GM12872 (cell line): Measurements from ENCODE around the gene RTEL1.
A peak's percentile ranks its signal among the peaks of the same experiment; 100 is the strongest.

Source experiments
- TF ChIP-seq, protein P1 (sequence below): IDR thresholded peaks from 3 replicates; pipeline ENCODE4 v1.5.1; 2011; ENCODE audit warnings: low read depth, mild to moderate bottlenecking, low read length, moderate library complexity; ENCODE audit not compliant: insufficient read depth

Gene RTEL1, protein sequence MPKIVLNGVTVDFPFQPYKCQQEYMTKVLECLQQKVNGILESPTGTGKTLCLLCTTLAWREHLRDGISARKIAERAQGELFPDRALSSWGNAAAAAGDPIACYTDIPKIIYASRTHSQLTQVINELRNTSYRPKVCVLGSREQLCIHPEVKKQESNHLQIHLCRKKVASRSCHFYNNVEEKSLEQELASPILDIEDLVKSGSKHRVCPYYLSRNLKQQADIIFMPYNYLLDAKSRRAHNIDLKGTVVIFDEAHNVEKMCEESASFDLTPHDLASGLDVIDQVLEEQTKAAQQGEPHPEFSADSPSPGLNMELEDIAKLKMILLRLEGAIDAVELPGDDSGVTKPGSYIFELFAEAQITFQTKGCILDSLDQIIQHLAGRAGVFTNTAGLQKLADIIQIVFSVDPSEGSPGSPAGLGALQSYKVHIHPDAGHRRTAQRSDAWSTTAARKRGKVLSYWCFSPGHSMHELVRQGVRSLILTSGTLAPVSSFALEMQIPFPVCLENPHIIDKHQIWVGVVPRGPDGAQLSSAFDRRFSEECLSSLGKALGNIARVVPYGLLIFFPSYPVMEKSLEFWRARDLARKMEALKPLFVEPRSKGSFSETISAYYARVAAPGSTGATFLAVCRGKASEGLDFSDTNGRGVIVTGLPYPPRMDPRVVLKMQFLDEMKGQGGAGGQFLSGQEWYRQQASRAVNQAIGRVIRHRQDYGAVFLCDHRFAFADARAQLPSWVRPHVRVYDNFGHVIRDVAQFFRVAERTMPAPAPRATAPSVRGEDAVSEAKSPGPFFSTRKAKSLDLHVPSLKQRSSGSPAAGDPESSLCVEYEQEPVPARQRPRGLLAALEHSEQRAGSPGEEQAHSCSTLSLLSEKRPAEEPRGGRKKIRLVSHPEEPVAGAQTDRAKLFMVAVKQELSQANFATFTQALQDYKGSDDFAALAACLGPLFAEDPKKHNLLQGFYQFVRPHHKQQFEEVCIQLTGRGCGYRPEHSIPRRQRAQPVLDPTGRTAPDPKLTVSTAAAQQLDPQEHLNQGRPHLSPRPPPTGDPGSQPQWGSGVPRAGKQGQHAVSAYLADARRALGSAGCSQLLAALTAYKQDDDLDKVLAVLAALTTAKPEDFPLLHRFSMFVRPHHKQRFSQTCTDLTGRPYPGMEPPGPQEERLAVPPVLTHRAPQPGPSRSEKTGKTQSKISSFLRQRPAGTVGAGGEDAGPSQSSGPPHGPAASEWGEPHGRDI (N-terminal part only)

DNA sequence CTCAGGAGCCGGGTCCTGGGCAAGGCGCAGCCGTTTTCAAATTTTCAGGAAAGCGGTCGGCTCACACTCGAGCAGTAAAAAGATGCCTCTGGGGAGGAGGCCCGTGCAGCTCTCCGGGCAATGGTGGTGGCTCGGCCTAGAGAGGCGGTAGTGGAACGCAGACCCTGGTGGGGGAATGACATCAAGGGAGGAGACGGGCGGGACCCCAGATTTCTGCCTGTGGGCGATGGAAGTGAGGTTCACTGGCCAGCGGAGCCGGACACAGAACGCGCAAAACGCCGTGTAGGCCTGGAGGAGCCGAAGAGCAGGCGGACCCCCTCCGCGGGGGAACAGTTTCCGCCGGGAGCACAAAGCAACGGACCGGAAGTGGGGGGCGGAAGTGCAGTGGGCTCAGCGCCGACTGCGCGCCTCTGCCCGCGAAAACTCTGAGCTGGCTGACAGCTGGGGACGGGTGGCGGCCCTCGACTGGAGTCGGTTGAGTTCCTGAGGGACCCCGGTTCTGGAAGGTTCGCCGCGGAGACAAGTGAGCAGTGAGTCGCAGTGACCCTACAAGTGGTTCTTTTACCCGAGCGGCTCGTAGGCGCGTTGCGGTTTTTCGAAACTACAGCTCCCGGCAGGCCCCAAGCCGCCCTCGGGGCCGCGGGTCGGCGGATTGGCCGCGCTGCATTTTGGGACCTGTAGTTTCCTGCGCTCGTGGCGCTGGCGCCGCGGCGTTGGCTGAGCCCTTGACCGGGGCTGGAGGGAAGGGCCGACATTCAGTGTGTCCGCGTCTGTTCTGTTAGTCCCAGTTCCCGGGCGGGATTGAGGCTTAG lies at the start of gene RTEL1:
Gene RTEL1, plus strand, starts transcription at position 376 of the 812 bp plus-strand sequence. CDS start 1,091 bp downstream, outside the sequence.
- TF ChIP-seq, protein P1, sequence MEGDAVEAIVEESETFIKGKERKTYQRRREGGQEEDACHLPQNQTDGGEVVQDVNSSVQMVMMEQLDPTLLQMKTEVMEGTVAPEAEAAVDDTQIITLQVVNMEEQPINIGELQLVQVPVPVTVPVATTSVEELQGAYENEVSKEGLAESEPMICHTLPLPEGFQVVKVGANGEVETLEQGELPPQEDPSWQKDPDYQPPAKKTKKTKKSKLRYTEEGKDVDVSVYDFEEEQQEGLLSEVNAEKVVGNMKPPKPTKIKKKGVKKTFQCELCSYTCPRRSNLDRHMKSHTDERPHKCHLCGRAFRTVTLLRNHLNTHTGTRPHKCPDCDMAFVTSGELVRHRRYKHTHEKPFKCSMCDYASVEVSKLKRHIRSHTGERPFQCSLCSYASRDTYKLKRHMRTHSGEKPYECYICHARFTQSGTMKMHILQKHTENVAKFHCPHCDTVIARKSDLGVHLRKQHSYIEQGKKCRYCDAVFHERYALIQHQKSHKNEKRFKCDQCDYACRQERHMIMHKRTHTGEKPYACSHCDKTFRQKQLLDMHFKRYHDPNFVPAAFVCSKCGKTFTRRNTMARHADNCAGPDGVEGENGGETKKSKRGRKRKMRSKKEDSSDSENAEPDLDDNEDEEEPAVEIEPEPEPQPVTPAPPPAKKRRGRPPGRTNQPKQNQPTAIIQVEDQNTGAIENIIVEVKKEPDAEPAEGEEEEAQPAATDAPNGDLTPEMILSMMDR: no peak

DNA sequence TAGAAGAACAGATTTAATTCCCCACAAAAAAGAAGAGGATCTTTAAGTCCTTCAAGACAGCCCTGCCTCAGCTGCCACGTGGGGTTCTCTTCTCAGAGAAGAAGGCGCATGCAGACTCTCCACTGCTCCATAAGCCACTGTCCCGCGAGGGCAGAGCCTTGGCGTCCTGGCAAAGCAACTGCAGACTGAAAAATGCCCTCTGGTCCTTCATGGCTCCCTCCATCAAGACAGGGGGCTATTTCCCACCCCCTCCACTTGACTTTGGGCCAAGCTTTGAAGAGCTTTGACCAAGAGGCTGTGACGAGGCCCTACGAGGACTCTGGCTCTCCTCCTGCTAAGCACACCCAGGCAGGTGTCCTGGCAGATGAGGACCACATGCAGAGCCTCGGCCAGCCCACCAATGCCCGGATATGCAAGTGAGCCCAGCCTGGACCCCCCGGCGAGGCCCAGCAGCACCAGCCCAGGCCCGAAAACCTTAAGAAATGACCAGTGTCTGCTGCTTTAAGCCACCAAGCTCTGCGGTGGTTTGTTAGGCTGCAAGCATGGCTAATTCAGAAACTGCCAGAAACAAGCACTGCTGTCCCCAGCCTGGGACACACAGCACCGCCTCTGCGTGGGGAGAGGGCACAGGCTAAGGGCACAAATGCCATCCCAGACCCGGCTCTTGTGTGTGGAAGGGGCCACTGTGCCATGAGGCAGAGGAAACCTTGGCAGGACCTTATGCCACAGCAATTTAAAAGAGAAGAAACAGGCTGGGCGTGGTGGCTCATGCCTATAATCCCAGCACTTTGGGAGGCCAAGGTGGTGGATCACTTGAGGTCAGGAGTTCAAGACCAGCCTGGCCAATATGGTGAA lies 47.3 kb upstream of the RTEL1 start:
- TF ChIP-seq, protein P1: no peak

DNA sequence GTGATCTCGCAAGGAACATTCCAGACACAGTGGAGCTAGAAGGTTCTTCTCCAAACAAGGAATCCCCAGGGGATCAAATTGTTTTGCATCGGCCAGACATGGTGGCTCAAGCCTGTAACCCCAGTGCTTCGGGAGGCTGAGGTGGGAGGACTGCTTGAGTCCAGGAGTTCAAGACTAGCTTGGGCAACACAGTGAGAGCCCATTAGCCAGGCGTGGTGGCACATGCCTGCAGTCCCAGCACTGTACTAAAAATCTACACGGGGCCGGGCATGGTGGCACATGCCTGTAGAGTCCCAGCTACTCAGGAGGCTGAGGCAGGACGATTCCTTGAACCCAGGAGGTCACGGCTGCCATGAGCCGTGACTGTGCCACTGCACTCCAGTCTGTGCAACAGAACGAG lies 46.5 kb upstream of the RTEL1 start:
- TF ChIP-seq, protein P1: no peak

DNA sequence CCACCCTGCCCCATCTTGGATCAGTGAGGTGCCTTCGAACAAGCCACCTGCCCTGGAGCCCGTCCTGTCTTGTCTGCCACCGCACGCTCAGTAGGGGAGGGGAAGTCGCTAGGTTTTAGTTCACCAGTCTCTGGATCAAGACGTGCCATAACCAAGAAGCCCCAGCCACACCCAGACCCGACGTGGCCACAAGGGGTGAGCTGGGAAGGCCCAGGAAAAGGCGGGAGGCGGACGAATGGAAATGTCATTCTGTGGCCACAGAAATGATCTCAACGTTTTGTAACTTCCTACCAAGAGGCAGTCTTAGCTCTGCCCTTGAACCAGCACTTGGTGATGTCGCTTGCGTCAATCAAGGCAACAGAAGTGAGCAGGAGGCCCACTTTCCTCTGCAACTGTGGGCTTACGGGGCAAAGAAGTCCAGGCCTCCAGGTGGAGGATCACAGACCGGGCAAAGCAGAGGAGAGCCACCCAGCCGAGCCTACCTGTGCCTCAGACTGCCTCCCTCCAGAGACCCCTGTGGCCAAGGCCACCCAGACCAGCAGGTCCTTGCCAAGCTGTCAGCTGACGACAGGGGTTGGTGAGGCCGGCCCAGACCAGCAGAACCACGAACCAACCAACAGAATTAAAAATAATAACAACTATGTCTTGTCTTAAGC lies 45.7 kb upstream of the RTEL1 start:
- TF ChIP-seq, protein P1: no peak

DNA sequence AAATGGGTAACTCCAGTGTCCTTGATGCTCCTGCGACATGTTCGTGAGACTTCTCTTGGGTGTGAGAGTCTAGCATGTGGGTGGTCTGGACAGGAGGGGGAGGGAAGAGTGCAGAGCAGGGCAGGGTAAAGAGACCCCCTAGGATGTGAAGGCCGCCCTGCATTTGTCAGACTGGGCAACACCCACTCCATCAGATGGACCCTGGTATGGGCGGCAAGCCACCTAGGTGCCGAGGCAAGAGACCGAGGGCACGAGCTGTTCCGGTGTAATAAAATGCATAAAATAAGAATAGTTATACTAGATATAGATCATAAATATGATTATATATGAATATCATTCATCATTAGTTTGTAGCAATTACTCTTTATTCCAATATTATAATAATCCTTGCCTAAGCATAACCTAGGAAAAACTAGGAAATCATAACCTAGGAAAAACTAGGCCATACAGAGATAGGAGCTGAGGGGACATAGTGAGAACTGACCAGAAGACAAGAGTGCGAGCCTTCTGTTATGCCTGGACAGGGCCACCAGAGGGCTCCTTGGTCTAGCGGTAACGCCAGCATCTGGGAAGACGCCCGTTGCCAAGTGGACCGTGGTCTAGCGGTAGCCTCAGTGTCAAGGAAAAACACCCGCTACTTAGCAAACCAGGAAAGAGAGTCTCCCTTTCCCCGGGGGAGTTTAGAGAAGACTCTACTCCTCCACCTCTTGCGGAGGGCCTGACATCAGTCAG lies 44.1 kb upstream of the RTEL1 start:
- TF ChIP-seq, protein P1: peak; percentile 38; the same call in 2 of the 3 replicates
